ENCODE results near the gene SLC6A6.

Gene SLC6A6

GRCh38 chr3:14377044-14377837, 25.2 kb upstream of the SLC6A6 start:
- DNase-seq (ENCODE audit: low read depth) = no peak
- in situ Hi-C loops (cut with HindIII; ENCODE audit: low sequenced_read_pairs) = no loop called here
- TF ChIP-seq CTCF (IDR thresholded peaks at IDR 0.05; ENCODE audit: low read depth, low read length, missing control alignments) = no peak
- H3K4me3 ChIP-seq (ENCODE audit: low read depth, low read length) = no peak overlapping the region

- TF ChIP-seq CTCF (IDR thresholded peaks at IDR 0.05; ENCODE audit: low read depth, low read length, missing control alignments) = no peak
- in situ Hi-C loops (cut with HindIII; ENCODE audit: low sequenced_read_pairs) = no loop called here
- H3K4me3 ChIP-seq (ENCODE audit: low read depth, low read length) = no peak overlapping the region
- no peak for DNase-seq (ENCODE audit: low read depth)
Observed at GRCh38 chr3:14377838-14378169, 24.6 kb upstream of the SLC6A6 start.

GRCh38 chr3:14378415-14378814, 24.0 kb upstream of the SLC6A6 start:
- in situ Hi-C loops (cut with HindIII; ENCODE audit: low sequenced_read_pairs) = no loop called here
- no peak overlapping the region for H3K4me3 ChIP-seq (ENCODE audit: low read depth, low read length)
- TF ChIP-seq CTCF (IDR thresholded peaks at IDR 0.05; ENCODE audit: low read depth, low read length, missing control alignments) = no peak
- DNase-seq (ENCODE audit: low read depth) = no peak

- DNase-seq (ENCODE audit: low read depth) = no peak
- TF ChIP-seq CTCF (IDR thresholded peaks at IDR 0.05; ENCODE audit: low read depth, low read length, missing control alignments) = no peak
- no peak overlapping the region for H3K4me3 ChIP-seq (ENCODE audit: low read depth, low read length)
- in situ Hi-C loops (cut with HindIII; ENCODE audit: low sequenced_read_pairs) = no loop called here
Observed at GRCh38 chr3:14379843-14380242, 22.6 kb upstream of the SLC6A6 start.

GRCh38 chr3:14386254-14386653, 16.2 kb upstream of the SLC6A6 start:
- no peak for TF ChIP-seq CTCF (IDR thresholded peaks at IDR 0.05; ENCODE audit: low read depth, low read length, missing control alignments)
- in situ Hi-C loops (cut with HindIII; ENCODE audit: low sequenced_read_pairs) = loop anchor here (5.0 kb wide), 1 partner anchor 91 kb away; no protein-coding TSS in a partner anchor
- no peak overlapping the region for H3K4me3 ChIP-seq (ENCODE audit: low read depth, low read length)
- no peak for DNase-seq (ENCODE audit: low read depth)

GRCh38 chr3:14388201-14388600, 14.2 kb upstream of the SLC6A6 start:
- no peak for TF ChIP-seq CTCF (IDR thresholded peaks at IDR 0.05; ENCODE audit: low read depth, low read length, missing control alignments)
- in situ Hi-C loops (cut with HindIII; ENCODE audit: low sequenced_read_pairs) = loop anchor here (5.0 kb wide), 1 partner anchor 89 kb away; no protein-coding TSS in a partner anchor
- DNase-seq (ENCODE audit: low read depth) = no peak
- H3K4me3 ChIP-seq (ENCODE audit: low read depth, low read length) = no peak overlapping the region

All from astrocyte of the cerebellum (primary cell).